Right atrium auricular region (tissue), 2 donors: ENCODE results near the gene ANKRD11. TPM values are rescaled to one million over a fixed set of nuclear protein-coding genes. Genes with fewer than 3 reads are reported as not detected.

Experiments used
- DNase-seq: peaks from one replicate; pipeline ENCODE4 v3.0.0-alpha.2; 2019; ENCODE audit warnings: low spot score
- H3K27ac ChIP-seq, 2 donors: fragments of 200-600 bp; sonication (generic); 1 replicate in 1 of 2; 2 replicates in 1 of 2; pipeline ENCODE4 v1.5.1; 2016 to 2019
- H3K27me3 ChIP-seq, 2 donors: fragments of 200-600 bp; sonication (generic); one replicate each; pipeline versions ENCODE4 v1.5.1 to v1.6.0; 2017 to 2019
- H3K36me3 ChIP-seq: fragments of 200-600 bp; sonication (generic); one replicate; pipeline ENCODE4 v1.5.1; 2016
- H3K4me1 ChIP-seq, 2 donors: fragments of 200-600 bp; sonication (generic); one replicate each; pipeline versions ENCODE4 v1.5.1 to v1.6.0; 2017 to 2019
- H3K4me3 ChIP-seq, 2 donors: fragments of 200-600 bp; sonication (generic); 1 replicate in 1 of 2; 2 replicates in 1 of 2; pipeline ENCODE4 v1.5.1; 2017 to 2019; ENCODE audit warnings: mild to moderate bottlenecking in 1 of 2, moderate library complexity in 1 of 2
- H3K9me3 ChIP-seq, 2 donors: fragments of 200-600 bp; sonication (generic); one replicate each; pipeline ENCODE4 v1.5.1; 2019
- CTCF ChIP-seq, 2 donors: fragments of 200-600 bp; sonication (generic); IDR thresholded peaks; one replicate each; pipeline ENCODE4 v1.5.1; 2019; ENCODE audit warnings: antibody characterized with exemption in 2 of 2
- total RNA-seq, 2 donors: library from RNA; depleted of rRNA; stranded (reverse); fragments of >200 nt; gene quantifications; one replicate each; pipeline ENCODE4 v1.1.0, GENCODE V29; 2016

The ANKRD11 gene
- total RNA-seq, 2 donors from 2014 or later = 55.2 to 68.1 TPM

- Histone ChIP-seq H3K4me1 (peaks cover 0 to 81% of the 10 kb centered on the region in 2 donors), H3K36me3 (no peaks in the 10 kb centered on the region), H3K27me3 (no peaks in the 10 kb centered on the region), H3K9me3 (no peaks in the 10 kb centered on the region), H3K27ac (no peak overlapping the region), H3K4me3 (no peak overlapping the region)
- TF ChIP-seq CTCF (IDR thresholded peaks at IDR 0.05) = no peak
- DNase-seq = no peak
Observed at GRCh38 chr16:89377453-89377848, 112.9 kb downstream of the ANKRD11 start.

DNA sequence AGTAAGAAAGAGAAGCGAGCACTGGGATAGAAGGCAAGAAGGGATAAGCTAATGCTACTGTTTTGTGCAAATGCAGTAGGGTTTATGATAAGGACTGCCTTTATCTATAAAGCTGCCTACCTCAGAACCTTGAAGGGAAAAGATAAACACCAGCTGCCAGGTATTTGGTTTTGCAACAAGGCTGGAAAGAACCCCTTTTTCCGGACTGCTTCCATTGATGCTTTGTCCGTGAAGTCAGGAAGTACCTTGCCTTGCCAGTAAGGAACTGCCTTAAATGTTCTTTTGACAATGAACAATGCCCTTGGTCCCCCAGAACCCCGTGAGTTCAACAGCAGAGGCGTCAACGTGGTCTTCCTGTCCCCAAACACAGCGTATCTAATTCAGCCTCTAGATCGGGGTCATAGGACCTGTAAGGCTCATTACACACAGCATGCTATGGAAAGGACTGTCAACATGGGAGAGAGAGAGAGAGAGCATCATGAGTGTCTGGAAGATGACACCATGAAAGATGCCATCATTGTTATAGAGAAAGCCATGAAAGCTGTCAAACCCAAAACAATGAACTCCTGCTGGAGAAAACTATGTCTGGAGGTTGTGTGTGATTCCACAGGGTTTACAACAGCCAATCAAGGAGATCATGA lies 113.4 kb downstream of the ANKRD11 start:
- TF ChIP-seq CTCF (IDR thresholded peaks at IDR 0.05) = no peak
- Histone ChIP-seq H3K36me3 (no peaks in the 10 kb centered on the region), H3K4me1 (peaks cover 0 to 81% of the 10 kb centered on the region in 2 donors)

DNA sequence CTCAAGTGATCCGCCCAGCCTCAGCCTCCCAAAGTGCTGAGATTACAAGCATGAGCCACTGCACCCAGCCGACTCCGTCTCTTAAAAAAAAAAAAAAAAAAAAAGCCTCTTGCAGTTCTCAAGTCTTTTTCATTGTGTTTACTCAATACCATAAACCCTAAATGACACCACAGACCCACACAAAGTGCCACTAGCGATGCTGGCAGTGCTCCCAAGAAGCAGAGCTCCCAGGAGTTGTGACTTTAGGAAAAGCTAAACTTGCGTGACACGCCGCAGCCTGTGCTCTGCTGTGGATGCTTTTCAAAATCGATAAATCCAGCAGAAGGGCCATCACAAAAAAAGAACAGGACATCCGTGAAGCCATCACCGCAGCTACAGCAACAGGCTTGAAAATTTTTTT lies 114.7 kb downstream of the ANKRD11 start:
- TF ChIP-seq CTCF (IDR thresholded peaks at IDR 0.05) = no peak
- no peaks in the 10 kb centered on the region for H3K36me3 ChIP-seq
- H3K4me3 ChIP-seq = no peak overlapping the region
- no peaks in the 10 kb centered on the region for H3K27me3 ChIP-seq
- no peaks in the 10 kb centered on the region for H3K9me3 ChIP-seq
- no peak overlapping the region for H3K27ac ChIP-seq
- peaks cover 0 to 79% of the 10 kb centered on the region in 2 donors for H3K4me1 ChIP-seq
- DNase-seq = no peak

More for the DNA sequence above, 113.4 kb downstream of the ANKRD11 start:
- H3K4me3 ChIP-seq = no peak overlapping the region
- H3K27ac ChIP-seq = no peak overlapping the region
- no peak for DNase-seq
- H3K27me3 ChIP-seq = no peaks in the 10 kb centered on the region
- no peaks in the 10 kb centered on the region for H3K9me3 ChIP-seq

- Histone ChIP-seq H3K36me3 (no peaks in the 10 kb centered on the region), H3K4me1 (peaks cover 0 to 76% of the 10 kb centered on the region in 2 donors), H3K27me3 (no peaks in the 10 kb centered on the region), H3K9me3 (no peaks in the 10 kb centered on the region), H3K4me3 (no peak overlapping the region), H3K27ac (no peak overlapping the region)
- DNase-seq = no peak
- TF ChIP-seq CTCF (IDR thresholded peaks at IDR 0.05) = no peak
Observed at GRCh38 chr16:89375021-89375420, 115.3 kb downstream of the ANKRD11 start.

DNA sequence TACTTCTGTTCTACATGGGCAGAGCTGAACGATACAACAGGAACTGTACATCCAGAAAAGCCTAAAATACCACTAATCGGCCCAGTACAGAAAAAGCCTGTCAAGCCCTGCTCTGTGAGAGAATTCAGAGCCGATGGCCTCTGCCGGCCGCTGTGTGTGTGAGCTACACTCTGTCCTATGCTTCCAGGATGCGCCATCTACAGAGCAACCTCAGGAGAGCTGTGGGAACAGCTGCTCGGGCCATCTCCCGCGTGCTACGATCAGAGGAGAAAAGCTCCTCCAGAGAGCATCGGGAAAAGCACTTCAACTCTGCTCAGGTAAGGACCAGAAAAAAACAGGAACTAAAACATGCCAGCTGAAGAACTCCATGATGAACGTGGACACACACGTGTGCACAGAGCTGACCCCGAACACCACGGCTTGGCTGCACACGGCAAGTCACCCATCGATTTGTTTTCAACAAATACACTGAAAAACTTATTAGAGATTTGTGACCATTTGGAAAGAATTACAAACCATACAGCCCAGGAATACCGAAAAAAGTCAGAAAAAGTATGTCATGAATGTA lies 115.9 kb downstream of the ANKRD11 start:
- Histone ChIP-seq H3K27ac (no peak overlapping the region), H3K27me3 (no peaks in the 10 kb centered on the region), H3K4me3 (no peak overlapping the region), H3K4me1 (peaks cover 0 to 76% of the 10 kb centered on the region in 2 donors), H3K9me3 (no peaks in the 10 kb centered on the region), H3K36me3 (no peaks in the 10 kb centered on the region)
- DNase-seq = no peak
- TF ChIP-seq CTCF (IDR thresholded peaks at IDR 0.05) = peak in 1 of 2 donors; percentile 19
